Stimulated activated CD4-positive, alpha-beta T cell treated with anti-CD3 and anti-CD28 coated beads, Interleukin-1b, Interleukin-23, amount 100 ng/mL, for 48 hours (primary cell): ENCODE measurements around the gene PHGDH.
"Not testable (repeated sequence)": the region's sequence is repeated elsewhere in the genome, so short reads cannot be mapped to it uniquely, and the experiment has no call there.

ENCODE experiments used
- DNase-seq: peaks from one replicate; pipeline ENCODE4 v3.0.0-alpha.2; 2020

The PHGDH gene

DNA sequence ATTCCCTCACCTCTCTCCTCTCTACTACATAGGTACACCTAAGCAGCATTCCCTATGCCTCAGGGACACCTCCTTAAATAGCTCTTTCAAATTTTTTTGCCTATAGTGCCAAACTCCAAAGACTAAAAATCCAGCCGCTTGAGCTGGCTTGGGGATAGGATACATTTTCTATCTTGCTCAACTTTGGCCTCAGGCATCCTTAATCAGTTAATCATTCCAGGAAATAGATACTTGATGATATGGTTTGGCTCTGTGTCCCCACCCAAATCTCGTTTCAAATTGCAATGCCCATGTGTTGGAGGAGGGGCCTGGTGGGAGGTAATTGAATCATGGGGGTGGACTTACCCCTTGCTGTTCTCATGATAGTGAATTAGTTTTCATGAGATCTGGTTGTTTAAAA is 11.4 kb upstream of the PHGDH start:
- no peak for DNase-seq

- no peak for DNase-seq
Observed at GRCh38 chr1:119701659-119702058, 10.1 kb upstream of the PHGDH start.

GRCh38 chr1:119702384-119702783 is 9.3 kb upstream of the PHGDH start:
- DNase-seq: no peak

- no peak for DNase-seq
Observed at GRCh38 chr1:119703666-119704450, 7.9 kb upstream of the PHGDH start.

DNA sequence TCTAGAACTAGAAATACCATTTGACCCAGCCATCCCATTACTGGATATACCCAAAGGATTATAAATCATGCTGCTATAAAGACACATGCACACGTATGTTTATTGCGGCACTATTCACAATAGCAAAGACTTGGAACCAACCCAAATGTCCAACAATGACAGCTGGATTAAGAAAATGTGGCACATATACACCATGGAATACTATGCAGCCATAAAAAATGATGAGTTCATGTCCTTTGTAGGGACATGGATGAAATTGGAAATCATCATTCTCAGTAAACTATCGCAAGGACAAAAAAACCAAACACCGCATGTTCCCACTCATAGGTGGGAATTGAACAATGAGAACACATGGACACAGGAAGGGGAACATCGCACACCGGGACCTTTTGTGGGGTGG is 5.1 kb upstream of the PHGDH start:
- DNase-seq: not testable (repeated sequence)

DNA sequence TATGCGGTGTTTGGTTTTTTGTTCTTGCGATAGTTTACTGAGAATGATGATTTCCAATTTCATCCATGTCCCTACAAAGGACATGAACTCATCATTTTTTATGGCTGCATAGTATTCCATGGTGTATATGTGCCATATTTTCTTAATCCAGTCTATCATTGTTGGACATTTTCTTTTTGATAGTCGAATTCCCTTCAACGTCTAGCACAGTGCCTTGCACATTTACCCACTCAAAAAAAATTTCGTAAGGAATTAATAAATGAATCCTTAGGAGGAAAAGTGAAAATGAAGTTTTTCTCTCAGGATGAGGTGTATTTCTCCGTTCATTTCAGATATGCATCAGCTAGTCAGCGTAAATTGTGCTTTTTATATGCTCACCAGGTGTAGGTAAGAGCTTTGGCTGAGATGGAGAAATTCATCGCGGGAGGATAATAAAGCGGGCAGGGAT is 354 bp upstream of the PHGDH start:
- not testable (repeated sequence) for DNase-seq

GRCh38 chr1:119712342-119713038 is 756 bp downstream of the PHGDH start:
- peak; percentile 73 for DNase-seq

DNA sequence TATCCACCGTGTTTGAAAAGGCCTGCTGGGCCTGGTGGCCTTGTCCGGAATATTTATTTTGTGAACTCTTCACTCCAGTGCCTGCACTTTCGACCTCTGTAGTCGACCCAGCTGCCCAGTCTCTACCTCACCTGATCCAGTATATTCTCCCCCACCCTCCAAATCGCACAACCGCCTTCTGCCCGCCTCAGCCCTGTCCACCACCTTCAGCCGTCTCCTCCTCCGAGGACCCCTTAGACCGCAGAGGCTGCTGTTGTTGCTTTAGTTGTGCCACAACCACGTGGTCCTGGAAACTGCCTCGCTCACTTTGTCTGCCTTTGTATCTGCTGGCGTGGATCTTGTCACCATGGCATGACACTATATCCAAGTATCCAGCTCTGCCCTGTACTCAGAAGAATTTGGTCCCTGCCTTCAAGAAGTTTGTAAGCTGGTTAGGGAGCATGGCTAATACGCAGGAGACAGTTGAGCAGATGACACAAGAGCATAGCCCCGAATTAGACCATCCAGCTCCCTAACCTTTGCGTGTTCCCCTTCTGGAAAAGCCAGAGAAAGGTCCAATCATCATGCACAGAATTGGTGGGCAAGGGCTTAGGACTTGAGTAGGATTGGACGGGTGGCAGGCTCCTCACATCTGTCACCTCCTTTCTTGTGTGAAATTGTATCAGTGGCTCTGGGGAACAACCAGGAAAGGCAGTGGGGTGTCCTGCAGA is 1.5 kb downstream of the PHGDH start:
- DNase-seq: no peak

DNA sequence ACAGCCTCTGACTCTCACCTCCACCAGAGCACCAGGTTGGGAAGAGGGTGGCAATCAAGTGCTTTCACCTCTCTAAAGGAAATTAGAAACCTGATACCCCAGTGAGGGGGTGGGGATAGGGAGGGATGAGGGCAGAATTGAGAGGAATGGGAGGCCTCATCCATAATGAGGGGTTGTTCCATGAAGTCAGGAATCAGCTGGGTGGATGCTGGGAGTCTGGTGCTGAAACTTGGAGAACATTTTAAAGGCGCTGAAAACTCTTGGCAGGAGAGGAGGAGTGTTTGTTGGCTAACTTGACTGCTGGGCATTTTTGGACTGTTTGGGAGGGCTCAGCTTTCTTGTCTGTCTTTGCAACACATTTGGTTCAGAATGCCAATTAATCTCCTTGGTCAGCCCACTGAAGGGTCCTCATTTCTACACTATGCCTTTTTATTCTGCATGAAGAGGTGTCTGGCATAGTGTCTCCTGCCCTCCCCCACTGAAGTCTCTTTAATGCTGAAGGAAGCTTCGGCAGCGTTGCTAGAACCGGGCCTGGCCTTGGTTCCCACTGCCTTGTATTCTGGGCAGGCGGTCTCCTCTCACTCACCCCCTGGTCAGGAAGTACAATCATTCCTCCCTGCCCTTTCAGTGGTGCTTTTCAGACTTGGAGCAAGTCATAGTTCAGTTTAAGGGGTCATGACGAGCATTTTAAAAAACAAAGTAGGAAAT is 2.2 kb downstream of the PHGDH start:
- DNase-seq: no peak

GRCh38 chr1:119714583-119714982 is 2.8 kb downstream of the PHGDH start:
- no peak for DNase-seq

GRCh38 chr1:119715542-119715941 is 3.8 kb downstream of the PHGDH start:
- DNase-seq: no peak

DNA sequence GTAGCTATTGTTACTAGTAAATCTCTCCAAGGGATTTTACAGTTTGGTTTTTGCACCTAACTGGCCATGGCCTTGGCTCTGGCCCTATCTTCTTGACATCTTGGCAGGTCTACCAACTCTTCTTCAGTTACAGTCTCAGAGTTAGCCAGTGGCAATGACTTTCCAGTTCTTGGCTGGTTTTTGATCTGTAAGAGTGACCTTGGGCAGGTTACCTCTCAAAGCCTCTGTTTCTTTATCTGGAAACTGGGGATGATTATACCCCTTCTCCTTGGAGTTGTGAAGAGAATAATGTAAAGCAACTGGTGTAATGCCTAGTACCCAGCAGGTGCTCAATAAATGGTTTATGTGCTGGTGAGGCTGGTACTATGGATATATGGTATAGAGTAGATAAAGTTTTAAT is 6.7 kb downstream of the PHGDH start:
- no peak for DNase-seq

- DNase-seq: no peak
Observed at GRCh38 chr1:119718972-119719371, 7.2 kb downstream of the PHGDH start.

GRCh38 chr1:119720866-119721440 is 9.2 kb downstream of the PHGDH start:
- DNase-seq: no peak

GRCh38 chr1:119721896-119722295 is 10.2 kb downstream of the PHGDH start:
- DNase-seq: no peak

- DNase-seq: no peak
Observed at GRCh38 chr1:119724611-119725218, 13.0 kb downstream of the PHGDH start.

- no peak for DNase-seq
Observed at GRCh38 chr1:119725626-119726025, 13.9 kb downstream of the PHGDH start.

GRCh38 chr1:119727991-119728390 is 16.3 kb downstream of the PHGDH start:
- no peak for DNase-seq

- no peak for DNase-seq
Observed at GRCh38 chr1:119729044-119729443, 17.3 kb downstream of the PHGDH start.

DNA sequence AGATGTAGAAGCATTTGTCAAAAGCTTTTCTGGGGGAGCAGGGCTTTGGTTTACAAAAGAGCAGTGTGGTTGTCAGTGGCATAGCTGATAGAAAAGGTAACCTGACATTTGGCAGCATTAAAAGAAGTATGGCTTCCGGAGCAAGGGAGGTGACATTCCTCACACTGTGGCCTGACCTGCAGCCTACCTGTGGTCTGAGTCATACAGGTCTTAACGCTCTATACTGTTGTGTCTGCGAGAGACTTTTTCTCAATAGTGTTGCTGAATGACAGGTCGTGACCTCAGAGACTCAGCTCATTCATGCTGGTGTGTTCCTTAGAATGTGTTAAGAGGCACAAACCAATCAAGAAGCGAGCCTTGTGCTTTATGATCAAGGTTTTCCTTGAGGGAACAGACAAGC is 19.3 kb downstream of the PHGDH start:
- no peak for DNase-seq

DNA sequence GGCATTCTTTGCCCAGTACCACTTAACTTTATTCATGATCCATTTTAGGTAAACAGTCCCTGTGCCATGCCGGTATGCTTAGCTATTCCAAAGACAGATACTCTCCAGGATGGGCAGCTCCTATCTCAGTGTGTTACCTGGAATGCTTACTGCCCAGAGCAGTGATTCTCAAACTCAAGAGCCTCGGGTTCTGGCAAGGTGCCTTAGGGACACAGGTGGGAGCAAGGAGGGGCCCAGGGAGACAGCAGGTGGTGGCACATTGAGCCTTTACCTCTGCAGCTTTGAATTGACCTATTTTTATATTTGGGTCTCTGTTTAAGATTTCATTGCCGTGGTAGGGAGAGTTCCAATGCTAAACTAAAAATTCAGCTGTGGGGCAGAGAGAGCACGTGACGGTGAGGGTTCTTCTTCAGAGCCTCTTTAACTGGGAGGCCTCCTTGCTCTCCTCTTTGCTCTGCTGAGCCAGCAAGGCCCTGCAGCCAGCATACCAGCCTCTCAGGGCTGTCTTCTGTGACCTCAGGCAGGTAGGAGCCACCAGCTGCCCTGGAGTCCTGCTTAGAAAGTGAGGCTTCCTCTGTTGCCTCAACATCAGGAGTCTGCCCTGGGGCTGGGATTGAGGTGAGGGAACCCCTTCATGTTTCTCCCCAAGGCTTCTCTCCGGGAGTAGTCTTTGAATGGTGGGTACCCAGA is 20.2 kb downstream of the PHGDH start:
- no peak for DNase-seq
